ENCODE data around the gene STEAP1B. TPM values are rescaled to one million over a fixed set of nuclear protein-coding genes. Genes with fewer than 3 reads are reported as not detected.

STEAP1B gene
- total RNA-seq, 1 donor from 2014 or later, result 0.39 TPM

GRCh38 chr7:22375359-22376048 is 124.5 kb downstream of the STEAP1B start:
- intact Hi-C loops (cut with micrococcal nuclease), result no loop called here

- intact Hi-C loops (cut with micrococcal nuclease), result no loop called here
These were observed 126.1 kb downstream of the STEAP1B start for GRCh38 chr7:22373911-22374310.

- intact Hi-C loops (cut with micrococcal nuclease), result no loop called here
These were observed 126.6 kb downstream of the STEAP1B start for GRCh38 chr7:22373388-22373787.

- intact Hi-C loops (cut with micrococcal nuclease), result no loop called here
These were observed 127.1 kb downstream of the STEAP1B start for GRCh38 chr7:22372863-22373262.

GRCh38 chr7:22371878-22372277 is 128.1 kb downstream of the STEAP1B start:
- intact Hi-C loops (cut with micrococcal nuclease), result no loop called here

Other genes starting within 250 kb of the STEAP1B start
- 0.17 and 0.93 TPM in 2 replicates for gene RAPGEF5, start 143.0 kb downstream of the STEAP1B start, total RNA-seq
- gene IL6, start 227.0 kb upstream of the STEAP1B start, total RNA-seq, result 1.2 and 1.7 TPM in 2 replicates

Measured in T-helper 1 cell treated with Interleukin-12 subunit alpha and Interleukin-12 subunit beta and Interleukin-4 antibody, amounts not matched to agents 30 ng/mL and 1 ng/mL, for 36 hours (primary cell).